COLO829 (cell line): ENCODE measurements around the gene SMC3.

Experiments used
- DNase-seq: peaks from one replicate; pipeline ENCODE4 v3.0.0; 2012; ENCODE audit warnings: low spot score

SMC3 gene

GRCh38 chr10:110546077-110546476, 21.4 kb upstream of the SMC3 start:
- no peak for DNase-seq

- no peak for DNase-seq
These were observed 20.9 kb upstream of the SMC3 start for GRCh38 chr10:110546499-110547110.

- peak; percentile 54 for DNase-seq
These were observed 20.2 kb upstream of the SMC3 start for GRCh38 chr10:110547139-110547761.

GRCh38 chr10:110548002-110548401, 19.5 kb upstream of the SMC3 start:
- DNase-seq: no peak

GRCh38 chr10:110549211-110549610, 18.3 kb upstream of the SMC3 start:
- DNase-seq: no peak

GRCh38 chr10:110553905-110554304, 13.6 kb upstream of the SMC3 start:
- no peak for DNase-seq

GRCh38 chr10:110556296-110556695, 11.2 kb upstream of the SMC3 start:
- DNase-seq: no peak

GRCh38 chr10:110556969-110557601, 10.4 kb upstream of the SMC3 start:
- DNase-seq: peak; percentile 44

- no peak for DNase-seq
These were observed 9.5 kb upstream of the SMC3 start for GRCh38 chr10:110558041-110558440.

GRCh38 chr10:110560012-110560411, 7.5 kb upstream of the SMC3 start:
- no peak for DNase-seq

- no peak for DNase-seq
These were observed 6.2 kb upstream of the SMC3 start for GRCh38 chr10:110561292-110561691.

- DNase-seq: no peak
These were observed 5.1 kb upstream of the SMC3 start for GRCh38 chr10:110562348-110562747.

- DNase-seq: no peak
These were observed 4.4 kb upstream of the SMC3 start for GRCh38 chr10:110563132-110563531.

- DNase-seq: no peak
These were observed 859 bp upstream of the SMC3 start for GRCh38 chr10:110566472-110567200.

GRCh38 chr10:110568055-110568735, 700 bp downstream of the SMC3 start:
- no peak for DNase-seq

GRCh38 chr10:110569122-110569521, 1.6 kb downstream of the SMC3 start:
- no peak for DNase-seq

- no peak for DNase-seq
These were observed 2.2 kb downstream of the SMC3 start for GRCh38 chr10:110569736-110570135.

- DNase-seq: no peak
These were observed 3.7 kb downstream of the SMC3 start for GRCh38 chr10:110571093-110571743.

GRCh38 chr10:110572862-110573261, 5.4 kb downstream of the SMC3 start:
- no peak for DNase-seq

- no peak for DNase-seq
These were observed 6.9 kb downstream of the SMC3 start for GRCh38 chr10:110574420-110574819.

- no peak for DNase-seq
These were observed 8.7 kb downstream of the SMC3 start for GRCh38 chr10:110576220-110576619.

GRCh38 chr10:110577056-110577455, 9.6 kb downstream of the SMC3 start:
- no peak for DNase-seq
